AG04449 (cell line): Measurements from ENCODE around the gene HCFC1R1.

ENCODE experiments used
- CTCF ChIA-PET: fragments of 350-600 bp; formaldehyde crosslinking; extraction: SDS; loops from one replicate; lab custom pipeline; 2021; ENCODE audit warnings: antibody characterized with exemption; lab: Yijun Ruan, JAX
- POLR2A ChIA-PET: fragments of 400-600, 350-600 bp; formaldehyde crosslinking; extraction: SDS; loops from one replicate; lab custom pipeline; 2020; ENCODE audit warnings: antibody characterized with exemption, inconsistent platforms; lab: Yijun Ruan, JAX
- DNase-seq: peaks from one replicate; pipeline ENCODE4 v3.0.0-alpha.2; 2010; ENCODE audit warnings: low read depth, low spot score
- H3K4me3 ChIP-seq: 2 replicates; pipeline ENCODE4 v1.5.1; 2011; ENCODE audit warnings: low read depth, mild to moderate bottlenecking, control low read depth, low read length
- TF ChIP-seq, protein P1 (sequence below): IDR thresholded peaks from one replicate; pipeline ENCODE4 v1.5.1; 2011; ENCODE audit warnings: mild to moderate bottlenecking, moderate library complexity, low read length, control low read depth, inconsistent platforms; ENCODE audit not compliant: insufficient read depth; ENCODE audit errors: missing control alignments

The HCFC1R1 gene

DNA sequence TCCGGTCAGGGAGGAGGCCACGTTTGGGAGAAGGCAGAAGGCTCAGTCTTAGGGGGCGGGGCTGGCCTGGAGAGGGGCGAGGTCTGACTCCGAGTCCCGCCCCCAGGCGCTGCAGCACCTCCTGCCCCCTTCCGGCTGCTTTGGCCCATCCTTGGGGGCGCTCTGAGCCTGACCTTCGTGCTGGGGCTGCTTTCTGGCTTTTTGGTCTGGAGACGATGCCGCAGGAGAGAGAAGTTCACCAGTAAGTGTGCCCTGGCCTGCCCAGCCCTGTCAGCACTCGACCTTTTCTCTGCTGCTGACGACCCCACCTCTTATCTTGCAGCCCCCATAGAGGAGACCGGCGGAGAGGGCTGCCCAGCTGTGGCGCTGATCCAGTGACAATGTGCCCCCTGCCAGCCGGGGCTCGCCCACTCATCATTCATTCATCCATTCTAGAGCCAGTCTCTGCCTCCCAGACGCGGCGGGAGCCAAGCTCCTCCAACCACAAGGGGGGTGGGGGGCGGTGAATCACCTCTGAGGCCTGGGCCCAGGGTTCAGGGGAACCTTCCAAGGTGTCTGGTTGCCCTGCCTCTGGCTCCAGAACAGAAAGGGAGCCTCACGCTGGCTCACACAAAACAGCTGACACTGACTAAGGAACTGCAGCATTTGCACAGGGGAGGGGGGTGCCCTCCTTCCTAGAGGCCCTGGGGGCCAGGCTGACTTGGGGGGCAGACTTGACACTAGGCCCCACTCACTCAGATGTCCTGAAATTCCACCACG, 2.1 kb downstream of the HCFC1R1 start:
- peak; percentile 75 for DNase-seq
- POLR2A ChIA-PET = interaction anchor here (0.8 to 5.7 kb wide), 10 partner anchors 10 to 136 kb away, joined by 3 to 40 read pairs (median 7); no protein-coding TSS in a partner anchor
- TF ChIP-seq, protein P1, sequence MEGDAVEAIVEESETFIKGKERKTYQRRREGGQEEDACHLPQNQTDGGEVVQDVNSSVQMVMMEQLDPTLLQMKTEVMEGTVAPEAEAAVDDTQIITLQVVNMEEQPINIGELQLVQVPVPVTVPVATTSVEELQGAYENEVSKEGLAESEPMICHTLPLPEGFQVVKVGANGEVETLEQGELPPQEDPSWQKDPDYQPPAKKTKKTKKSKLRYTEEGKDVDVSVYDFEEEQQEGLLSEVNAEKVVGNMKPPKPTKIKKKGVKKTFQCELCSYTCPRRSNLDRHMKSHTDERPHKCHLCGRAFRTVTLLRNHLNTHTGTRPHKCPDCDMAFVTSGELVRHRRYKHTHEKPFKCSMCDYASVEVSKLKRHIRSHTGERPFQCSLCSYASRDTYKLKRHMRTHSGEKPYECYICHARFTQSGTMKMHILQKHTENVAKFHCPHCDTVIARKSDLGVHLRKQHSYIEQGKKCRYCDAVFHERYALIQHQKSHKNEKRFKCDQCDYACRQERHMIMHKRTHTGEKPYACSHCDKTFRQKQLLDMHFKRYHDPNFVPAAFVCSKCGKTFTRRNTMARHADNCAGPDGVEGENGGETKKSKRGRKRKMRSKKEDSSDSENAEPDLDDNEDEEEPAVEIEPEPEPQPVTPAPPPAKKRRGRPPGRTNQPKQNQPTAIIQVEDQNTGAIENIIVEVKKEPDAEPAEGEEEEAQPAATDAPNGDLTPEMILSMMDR = peak; percentile 71
- peak overlapping the region; percentile 98 for H3K4me3 ChIP-seq
- CTCF ChIA-PET = interaction anchor here (0.7 to 6.5 kb wide), 4 partner anchors 10 to 108 kb away, joined by 3 to 71 read pairs (median 6); no protein-coding TSS in a partner anchor

DNA sequence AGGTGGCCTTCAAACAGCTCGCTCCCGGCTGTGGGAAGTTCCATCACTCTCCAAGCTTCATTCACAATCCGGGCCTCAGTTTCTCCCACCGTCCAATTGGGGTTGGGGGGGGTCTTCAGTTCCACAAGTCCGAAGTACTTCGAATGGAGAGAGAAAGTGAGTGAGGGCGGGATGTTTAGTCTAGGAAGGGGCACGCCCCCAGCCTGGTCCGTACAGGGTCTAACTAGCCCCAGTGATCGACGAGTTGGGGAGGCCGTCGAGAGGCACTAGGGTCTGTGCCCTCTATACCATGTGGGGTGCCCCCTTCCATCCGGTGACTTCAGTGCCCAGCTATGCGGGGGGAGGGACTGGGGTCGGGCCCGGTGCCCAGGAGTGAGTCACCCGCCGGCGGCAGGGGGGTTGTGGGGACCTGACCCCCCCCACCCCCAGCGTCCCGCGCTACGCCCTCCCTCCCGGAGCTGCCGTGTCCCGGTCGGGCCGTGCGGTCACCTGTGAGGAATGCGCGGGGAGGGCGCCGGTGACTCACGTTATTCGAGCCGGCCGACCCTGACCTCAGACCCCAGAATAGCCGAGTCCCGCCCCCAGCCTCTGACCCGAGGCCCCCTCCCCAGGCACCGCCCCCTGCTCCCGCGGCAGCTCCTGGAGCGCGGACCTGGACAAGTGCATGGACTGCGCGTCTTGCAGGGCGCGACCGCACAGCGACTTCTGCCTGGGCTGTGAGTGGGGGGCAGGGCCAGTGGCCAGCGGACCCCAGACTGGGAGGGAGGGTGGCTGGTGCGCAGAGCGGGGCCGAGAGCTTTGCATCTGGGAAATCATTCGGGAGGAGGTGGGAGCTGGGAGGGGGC, 2.9 kb downstream of the HCFC1R1 start:
- DNase-seq = no peak
- CTCF ChIA-PET = interaction anchor here (0.7 to 6.5 kb wide), 7 partner anchors 9 to 108 kb away, joined by 3 to 71 read pairs (median 5); partner anchors contain the start of gene CLDN9
- TF ChIP-seq, protein P1 = no peak
- POLR2A ChIA-PET = interaction anchor here (0.6 to 5.7 kb wide), 15 partner anchors 8 to 177 kb away, joined by 3 to 40 read pairs (median 5); partner anchors contain the start of gene ZNF213
- peak overlapping the region; percentile 98 for H3K4me3 ChIP-seq

DNA sequence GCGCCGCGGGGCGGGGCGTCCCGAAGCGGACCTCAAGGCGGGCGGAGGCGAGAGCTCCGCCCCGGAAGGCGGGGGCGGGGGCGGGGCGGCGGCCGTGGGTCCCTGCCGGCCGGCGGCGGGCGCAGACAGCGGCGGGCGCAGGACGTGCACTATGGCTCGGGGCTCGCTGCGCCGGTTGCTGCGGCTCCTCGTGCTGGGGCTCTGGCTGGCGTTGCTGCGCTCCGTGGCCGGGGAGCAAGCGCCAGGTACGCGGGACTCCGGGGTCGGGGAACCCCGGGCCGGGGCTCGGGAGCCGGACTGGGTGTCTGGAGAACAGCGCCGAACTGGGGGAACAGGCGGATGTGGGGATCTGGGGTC, 3.5 kb downstream of the HCFC1R1 start, which contains the start of gene TNFRSF12A:
TSS of gene TNFRSF12A (plus strand) at position 122 of the 357 bp plus-strand sequence. CDS start at position 152, 30 bp downstream.
- no peak for DNase-seq
- ChIA-PET CTCF (interaction anchor here (0.7 to 6.5 kb wide), 6 partner anchors 8 to 109 kb away, joined by 3 to 71 read pairs (median 4); partner anchors contain the start of gene CLDN9), POLR2A (interaction anchor here (0.6 to 5.7 kb wide), 13 partner anchors 8 to 178 kb away, joined by 3 to 40 read pairs (median 5); partner anchors contain the start of gene ZNF213)
- TF ChIP-seq, protein P1 = no peak
- peak within 1 kb of the TSS; percentile 98 for H3K4me3 ChIP-seq

DNA sequence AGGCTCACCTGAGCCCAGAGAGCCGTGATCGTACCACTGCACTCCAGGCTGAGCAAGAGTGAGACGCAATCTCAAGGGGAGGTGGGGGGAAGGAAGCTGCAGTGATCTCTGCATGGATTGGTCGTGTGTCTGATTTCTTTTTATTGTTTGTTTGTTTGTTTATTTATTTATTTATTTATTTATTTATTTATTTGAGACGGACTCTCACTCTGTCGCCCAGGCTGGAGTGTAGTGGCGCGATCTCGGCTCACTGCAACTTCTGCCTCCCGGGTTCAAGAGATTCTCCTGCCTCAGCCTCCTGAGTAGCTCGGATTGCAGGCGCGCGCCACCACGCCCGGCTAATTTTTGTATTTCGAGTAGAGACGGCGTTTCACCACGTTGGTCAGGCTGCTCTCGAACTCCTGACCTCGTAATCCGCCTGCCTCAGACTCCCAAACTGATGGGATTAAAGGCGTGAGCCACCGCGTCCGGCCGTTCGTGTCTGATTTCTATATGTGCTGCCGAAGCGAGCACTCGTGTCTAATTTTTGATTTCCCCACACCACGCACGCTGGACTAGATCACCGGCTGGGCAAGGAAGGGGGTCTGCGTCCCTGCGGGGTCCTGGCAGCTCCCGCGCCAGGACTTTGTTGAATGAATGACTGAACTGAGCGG, 4.0 kb downstream of the HCFC1R1 start:
- H3K4me3 ChIP-seq = peak overlapping the region; percentile 98
- POLR2A ChIA-PET = interaction anchor here (1.2 to 5.7 kb wide), 9 partner anchors 9 to 138 kb away, joined by 3 to 40 read pairs (median 6); no protein-coding TSS in a partner anchor
- TF ChIP-seq, protein P1 = no peak
- DNase-seq = no peak
- CTCF ChIA-PET = interaction anchor here (0.7 to 6.5 kb wide), 8 partner anchors 7 to 110 kb away, joined by 3 to 71 read pairs (median 4); partner anchors contain the start of gene CLDN9

DNA sequence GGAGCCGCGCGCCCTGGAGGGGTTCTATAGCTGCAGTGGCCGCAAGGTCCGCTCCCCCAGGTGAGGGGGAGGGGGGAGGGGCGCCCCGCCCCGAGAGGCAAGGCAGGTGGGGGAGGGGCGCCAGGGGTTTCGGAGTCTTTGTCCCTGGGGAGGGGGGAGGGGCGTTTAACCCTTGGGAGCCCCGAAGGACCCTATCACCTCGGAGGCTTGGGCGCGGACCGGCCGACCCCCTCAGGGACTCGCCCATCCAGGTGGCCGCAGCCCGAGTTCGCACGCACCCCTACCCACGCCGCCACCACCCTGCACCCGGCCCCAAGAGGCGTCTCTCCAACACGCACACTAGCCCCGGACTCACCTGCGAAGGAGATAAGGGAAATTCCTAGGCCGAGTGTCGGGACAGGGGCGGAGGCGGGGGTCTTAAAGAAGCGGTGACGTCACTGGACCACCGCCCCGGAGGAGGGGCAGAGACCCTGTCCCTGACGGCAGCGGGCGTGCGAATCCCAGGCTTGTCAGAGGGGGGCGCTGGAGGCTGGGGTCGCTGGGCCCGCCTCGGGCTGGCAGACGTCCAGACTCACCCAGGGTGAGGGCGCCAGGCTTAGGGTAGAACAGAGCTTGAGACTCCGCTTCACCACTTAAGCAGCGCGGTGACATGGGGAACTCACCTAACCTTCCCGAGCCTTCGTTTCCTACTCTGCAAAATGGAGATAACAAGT, 5.8 kb downstream of the HCFC1R1 start, which contains the start of gene CLDN6:
TSS of gene CLDN6 (minus strand) at position 390 of the 713 bp plus-strand sequence. CDS start 2,162 bp downstream, outside the sequence.
- ChIA-PET CTCF (interaction anchor here (6.5 kb wide), 1 partner anchor 14 kb away, joined by 71 read pairs; no protein-coding TSS in a partner anchor), POLR2A (no interaction called here)
- H3K4me3 ChIP-seq = no peak within 1 kb of the TSS
- DNase-seq = no peak
- TF ChIP-seq, protein P1 = no peak
